Thyroid gland (tissue), 4 donors: ENCODE data around the gene ORC3. TPM values are rescaled to one million over a fixed set of nuclear protein-coding genes. Genes with fewer than 3 reads are reported as not detected.
"Not testable (repeated sequence)": the region's sequence is repeated elsewhere in the genome, so short reads cannot be mapped to it uniquely, and the experiment has no call there.

Experiments
- DNase-seq, 2 donors: peaks; one replicate each; pipeline ENCODE4 v3.0.0-alpha.2; 2019
- H3K27ac ChIP-seq, 3 donors: fragments of 200-600 bp; sonication (generic); 1 replicate in 2 of 3; 2 replicates in 1 of 3; pipeline ENCODE4 v1.5.1; 2016 to 2019; ENCODE audit warnings: mild to moderate bottlenecking in 1 of 3, moderate library complexity in 1 of 3
- H3K27me3 ChIP-seq: fragments of 200-600 bp; sonication (generic); one replicate; pipeline ENCODE4 v1.5.1; 2019
- H3K36me3 ChIP-seq, 2 donors: fragments of 200-600 bp; sonication (generic); one replicate each; pipeline ENCODE4 v1.5.1; 2016 to 2019
- H3K4me1 ChIP-seq, 2 donors: fragments of 200-600 bp; sonication (generic); one replicate each; pipeline ENCODE4 v1.5.1; 2017 to 2019
- H3K4me3 ChIP-seq, 3 donors: fragments of 200-600 bp; sonication (generic); replicated peaks in 1 of 3; 1 replicate in 2 of 3; 2 replicates in 1 of 3; pipeline ENCODE4 v1.5.1; 2016; ENCODE audit warnings: mild to moderate bottlenecking in 1 of 3
- H3K9me3 ChIP-seq: fragments of 200-600 bp; sonication (generic); one replicate; pipeline ENCODE4 v1.5.1; 2017
- POLR2A ChIP-seq, 2 donors: fragments of 450-650 bp; IDR thresholded peaks; one replicate each; pipeline ENCODE4 v1.6.1; 2017; ENCODE audit warnings: antibody characterized with exemption in 2 of 2, mild to moderate bottlenecking in 2 of 2, moderate library complexity in 1 of 2
- WGBS, 2 donors: methylation state at CpG; one replicate each; pipeline ENCODE4 v1.1.5; 2017; 5-methylcytosine and 5-hydroxymethylcytosine counted together
- intact Hi-C: fragments of 100-400 bp; cut with DNase I; formaldehyde crosslinking; loops from one replicate; pipeline ENCODE4 v1.15.1; 2023
- total RNA-seq, 4 donors: library from RNA; depleted of rRNA; stranded (reverse); fragments of >200 nt; gene quantifications; one replicate each; pipeline ENCODE4 v1.2.3, GENCODE V29; 2016
- TF ChIP-seq, protein P1 (sequence below), 6 experiments: fragments of 200-600 bp in 3 of 6; fragments of 450-650 bp in 3 of 6; sonication (generic) in 3 of 6; IDR thresholded peaks; one replicate each; pipeline ENCODE4 v1.5.1; 2016 to 2019; ENCODE audit warnings: antibody characterized with exemption in 6 of 6, mild to moderate bottlenecking in 2 of 6, inconsistent platforms in 1 of 6, moderate library complexity in 1 of 6

The ORC3 gene
- total RNA-seq, 4 donors from 2014 or later = 18.3 to 33.6 (median 23.7) TPM

DNA sequence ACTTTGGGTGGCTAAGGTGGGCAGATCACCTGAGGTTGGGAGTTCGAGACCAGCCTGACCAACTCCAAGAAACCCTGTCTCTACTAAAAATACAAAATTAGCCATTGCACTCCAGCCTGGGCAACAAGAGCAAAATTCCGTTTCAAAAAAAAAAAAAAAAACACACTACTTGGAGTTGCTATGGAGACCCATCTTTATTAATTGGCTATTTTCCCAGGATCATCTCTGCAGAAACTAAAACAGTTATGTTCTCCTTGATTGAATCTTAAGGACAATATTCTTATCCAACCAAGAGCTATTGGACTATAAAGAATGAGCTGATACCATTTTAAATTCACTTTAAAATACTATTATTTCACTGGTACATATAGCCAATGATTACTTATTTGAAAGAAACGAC is 97.4 kb downstream of the ORC3 start:
- no peak for DNase-seq
- H3K27ac ChIP-seq = peak overlapping the region in 1 of 3 donors; percentile 7
- no peaks in the 10 kb centered on the region for H3K36me3 ChIP-seq
- no peaks in the 10 kb centered on the region for H3K9me3 ChIP-seq
- WGBS, 2 donors = 50 to 60% methylated on average over 3 of the region's 3 CpGs
- intact Hi-C loops = no loop called here
- H3K27me3 ChIP-seq = no peaks in the 10 kb centered on the region
- no peak overlapping the region for H3K4me3 ChIP-seq
- H3K4me1 ChIP-seq = peaks cover 16 to 20% of the 10 kb centered on the region in 2 donors
- TF ChIP-seq POLR2A (IDR thresholded peaks at IDR 0.05) = no peak
- TF ChIP-seq, protein P1, sequence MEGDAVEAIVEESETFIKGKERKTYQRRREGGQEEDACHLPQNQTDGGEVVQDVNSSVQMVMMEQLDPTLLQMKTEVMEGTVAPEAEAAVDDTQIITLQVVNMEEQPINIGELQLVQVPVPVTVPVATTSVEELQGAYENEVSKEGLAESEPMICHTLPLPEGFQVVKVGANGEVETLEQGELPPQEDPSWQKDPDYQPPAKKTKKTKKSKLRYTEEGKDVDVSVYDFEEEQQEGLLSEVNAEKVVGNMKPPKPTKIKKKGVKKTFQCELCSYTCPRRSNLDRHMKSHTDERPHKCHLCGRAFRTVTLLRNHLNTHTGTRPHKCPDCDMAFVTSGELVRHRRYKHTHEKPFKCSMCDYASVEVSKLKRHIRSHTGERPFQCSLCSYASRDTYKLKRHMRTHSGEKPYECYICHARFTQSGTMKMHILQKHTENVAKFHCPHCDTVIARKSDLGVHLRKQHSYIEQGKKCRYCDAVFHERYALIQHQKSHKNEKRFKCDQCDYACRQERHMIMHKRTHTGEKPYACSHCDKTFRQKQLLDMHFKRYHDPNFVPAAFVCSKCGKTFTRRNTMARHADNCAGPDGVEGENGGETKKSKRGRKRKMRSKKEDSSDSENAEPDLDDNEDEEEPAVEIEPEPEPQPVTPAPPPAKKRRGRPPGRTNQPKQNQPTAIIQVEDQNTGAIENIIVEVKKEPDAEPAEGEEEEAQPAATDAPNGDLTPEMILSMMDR (IDR thresholded peaks at IDR 0.05) = no peak

DNA sequence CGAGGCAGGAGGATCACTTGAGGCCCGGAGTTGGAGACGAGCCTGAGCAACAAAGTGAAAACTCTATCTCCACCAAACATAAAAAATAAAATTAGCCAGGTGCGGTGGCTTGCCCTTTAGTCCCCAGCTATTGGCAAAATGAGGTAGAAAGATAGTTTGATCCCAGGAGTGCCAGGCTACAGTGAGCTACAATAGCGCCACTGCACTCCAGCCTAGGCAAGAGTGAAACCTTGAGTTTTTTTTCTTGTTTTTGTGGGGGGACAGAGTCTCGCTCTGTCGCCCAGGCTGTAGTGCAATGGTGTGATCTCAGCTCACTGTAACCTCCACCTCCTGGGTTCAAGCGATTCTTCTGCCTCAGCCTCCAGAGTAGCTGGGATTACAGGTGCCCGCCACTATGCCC is 98.0 kb downstream of the ORC3 start:
- Histone ChIP-seq H3K4me1 (peaks cover 16 to 20% of the 10 kb centered on the region in 2 donors), H3K27ac (peak overlapping the region in 1 of 3 donors; percentile 7)
- H3K4me3 ChIP-seq, H3K9me3 ChIP-seq, H3K27me3 ChIP-seq, intact Hi-C loops, H3K36me3 ChIP-seq: not testable (repeated sequence)
- WGBS, 2 donors = 69 to 71% methylated on average over 9 of the region's 9 CpGs
- peak; percentile 26 to 46 for DNase-seq

DNA sequence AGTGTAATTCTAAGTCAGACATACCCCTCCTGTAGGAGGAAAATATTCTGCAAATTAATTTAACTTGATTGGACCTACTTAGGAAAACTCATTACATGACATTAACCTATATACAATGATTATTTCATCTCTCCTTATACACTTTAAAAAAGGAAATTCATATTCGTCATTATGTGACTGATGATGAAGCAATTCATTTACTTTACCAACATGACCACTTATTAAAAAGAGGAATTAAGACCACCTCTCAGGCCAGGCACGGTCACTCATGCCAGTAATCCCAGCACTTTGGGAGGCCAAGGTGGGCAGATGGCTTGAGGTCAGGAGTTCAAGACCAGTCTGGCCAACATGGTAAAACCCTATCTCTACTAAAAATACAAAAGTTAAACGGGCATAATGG is 100.5 kb downstream of the ORC3 start:
- no peaks in the 10 kb centered on the region for H3K27me3 ChIP-seq
- H3K36me3 ChIP-seq = no peaks in the 10 kb centered on the region
- H3K27ac ChIP-seq = no peak overlapping the region
- no peak for DNase-seq
- H3K4me3 ChIP-seq = no peak overlapping the region
- intact Hi-C loops = no loop called here
- TF ChIP-seq POLR2A (IDR thresholded peaks at IDR 0.05) = no peak
- TF ChIP-seq, protein P1 (IDR thresholded peaks at IDR 0.05) = no peak
- peaks cover 25 to 26% of the 10 kb centered on the region in 2 donors for H3K4me1 ChIP-seq
- 79 to 94% methylated on average over 3 of the region's 3 CpGs for WGBS, 2 donors
- no peaks in the 10 kb centered on the region for H3K9me3 ChIP-seq

DNA sequence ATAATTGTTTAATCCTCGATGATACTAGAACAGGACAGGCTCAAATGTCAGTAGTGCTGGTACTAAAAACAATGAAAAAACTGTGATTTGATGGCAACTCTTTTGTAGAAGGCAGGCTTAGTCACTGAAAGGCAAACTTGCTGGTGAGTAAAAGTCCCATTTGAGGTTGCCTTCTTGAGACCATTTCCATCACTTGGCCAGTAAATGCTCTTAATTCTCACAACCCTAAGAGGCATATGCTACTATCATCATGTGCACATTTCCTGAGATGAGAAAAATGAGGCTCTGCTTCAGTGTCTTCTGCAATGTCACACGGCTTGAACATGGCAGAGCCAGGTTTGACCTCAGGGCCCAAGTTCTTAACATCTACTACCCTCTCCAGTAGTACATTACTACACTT is 102.2 kb downstream of the ORC3 start:
- 59 to 74% methylated on average over 2 of the region's 2 CpGs for whole genome bisulfite sequencing, 2 donors
- no peaks in the 10 kb centered on the region for H3K27me3 ChIP-seq
- H3K4me3 ChIP-seq = no peak overlapping the region
- intact Hi-C loops = no loop called here
- no peaks in the 10 kb centered on the region for H3K36me3 ChIP-seq
- H3K9me3 ChIP-seq = no peaks in the 10 kb centered on the region
- no peak for DNase-seq
- TF ChIP-seq POLR2A (IDR thresholded peaks at IDR 0.05) = no peak
- TF ChIP-seq, protein P1 (IDR thresholded peaks at IDR 0.05) = no peak
- peaks cover 25 to 28% of the 10 kb centered on the region in 2 donors for H3K4me1 ChIP-seq
- H3K27ac ChIP-seq = peak overlapping the region in 2 of 3 donors; percentile 36 to 48

DNA sequence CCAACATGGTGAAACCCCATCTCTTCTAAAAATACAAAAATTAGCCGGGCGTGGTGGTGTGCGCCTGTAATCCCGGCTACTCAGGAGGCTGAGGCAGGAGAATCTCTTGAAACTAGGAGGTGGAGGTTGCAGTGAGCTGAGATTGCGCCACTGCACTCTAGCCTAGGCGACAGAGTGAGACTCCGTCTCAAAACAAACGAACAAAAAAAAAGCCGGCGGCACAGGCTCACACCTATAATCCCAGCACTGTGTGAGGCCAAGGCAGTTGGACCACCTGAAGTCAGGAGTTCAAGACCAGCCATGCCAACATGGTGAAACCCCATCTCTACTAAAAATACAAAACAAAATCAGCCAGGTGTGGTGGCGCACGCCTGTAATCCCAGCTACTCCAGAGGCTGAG is 106.9 kb downstream of the ORC3 start:
- H3K4me3 ChIP-seq, H3K9me3 ChIP-seq, H3K27me3 ChIP-seq, H3K27ac ChIP-seq, intact Hi-C loops, H3K36me3 ChIP-seq, DNase-seq: not testable (repeated sequence)
- peaks cover 19 to 22% of the 10 kb centered on the region in 2 donors for H3K4me1 ChIP-seq
- 93 to 95% methylated on average over 12 of the region's 12 CpGs for WGBS, 2 donors

DNA sequence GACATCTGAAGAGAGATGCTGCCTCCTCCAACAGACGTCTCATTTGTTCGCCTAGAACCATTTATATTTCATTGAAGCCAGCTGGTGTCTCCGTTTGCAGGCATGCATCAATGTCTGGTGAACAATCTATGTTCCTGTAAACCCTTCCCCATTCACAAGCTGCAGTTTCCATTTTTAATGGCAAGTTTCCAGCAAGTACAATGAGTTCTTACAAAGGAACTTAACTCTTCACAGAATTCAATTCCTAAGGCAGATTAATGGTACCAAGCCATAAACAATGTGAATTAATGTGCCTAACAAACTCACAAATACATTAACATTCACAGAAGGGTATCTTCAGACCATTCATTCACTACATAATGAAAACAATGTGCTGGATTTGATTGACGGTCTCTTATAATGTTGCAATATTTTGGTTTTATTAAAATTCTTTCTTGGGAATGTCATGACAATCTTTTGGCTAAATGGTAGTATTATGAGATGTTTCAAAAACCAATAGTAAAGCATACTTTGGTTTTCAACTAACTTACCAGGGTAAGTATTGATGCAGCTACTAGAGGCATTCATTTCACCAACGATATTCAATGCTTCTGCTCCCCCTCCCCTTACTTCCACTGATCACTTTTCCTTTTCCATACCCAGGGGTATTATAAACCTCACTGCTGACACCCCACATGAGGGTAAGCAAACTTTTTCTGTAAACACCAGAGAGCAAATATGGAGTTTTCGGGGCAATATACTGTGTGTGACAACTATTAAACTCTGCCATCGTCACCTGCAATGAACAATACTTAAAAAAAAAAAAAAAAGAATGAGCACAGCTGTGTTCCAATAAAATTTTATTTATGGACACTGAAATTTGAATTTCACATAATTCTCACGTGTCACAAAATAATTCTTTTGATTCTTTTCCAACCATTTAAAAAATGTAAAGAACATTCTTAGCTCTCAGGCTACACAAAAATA is 107.9 kb downstream of the ORC3 start:
- Histone ChIP-seq H3K27me3 (no peaks in the 10 kb centered on the region), H3K4me1 (peaks cover 17 to 20% of the 10 kb centered on the region in 2 donors), H3K9me3 (no peaks in the 10 kb centered on the region), H3K36me3 (no peaks in the 10 kb centered on the region), H3K4me3 (no peak overlapping the region), H3K27ac (no peak overlapping the region)
- WGBS, 2 donors = 67 to 69% methylated on average over 8 of the region's 8 CpGs
- intact Hi-C loops = no loop called here
- no peak for DNase-seq
- no peak for TF ChIP-seq POLR2A (IDR thresholded peaks at IDR 0.05)
- TF ChIP-seq, protein P1 (IDR thresholded peaks at IDR 0.05) = no peak
